OCI-LY7 (cell line): Measurements from ENCODE around the gene DAZAP1. TPM values are rescaled to one million over a fixed set of nuclear protein-coding genes. Genes with fewer than 3 reads are reported as not detected.

Experiments
- BruUV-seq: library from RNA; stranded (reverse); fragments of 400-500 nt; replicated peaks from 2 replicates; lab custom pipeline; 2021; lab: Mats Ljungman, UMichigan
- CTCF ChIA-PET: fragments of 300-600 bp; sonication (Branson Sonifier 250); formaldehyde crosslinking; loops from one replicate; lab custom pipeline; 2022; ENCODE audit warnings: antibody characterized with exemption; ENCODE audit not compliant: unreplicated experiment; lab: Charles Lee
- POLR2A ChIA-PET: fragments of 300-600 bp; sonication (Branson Sonifier 250); formaldehyde crosslinking; loops from one replicate; lab custom pipeline; 2022; ENCODE audit warnings: antibody characterized with exemption; lab: Charles Lee
- DNase-seq: peaks from one replicate; pipeline ENCODE4 v3.0.0-alpha.2; 2015; ENCODE audit warnings: low spot score
- H2AFZ ChIP-seq: fragments of 200-600 bp; sonication (generic), shearing (Covaris generic); 2 replicates; pipeline ENCODE4 v1.6.1; 2014; ENCODE audit warnings: mild to moderate bottlenecking, antibody characterized with exemption, low read length, moderate library complexity
- H3K27ac ChIP-seq: fragments of 200-600 bp; sonication (generic); 2 replicates; pipeline ENCODE4 v1.5.1; 2014; ENCODE audit warnings: mixed run types, low read depth, mild to moderate bottlenecking, moderate library complexity, low read length, inconsistent platforms; ENCODE audit not compliant: poor library complexity, severe bottlenecking
- H3K36me3 ChIP-seq: fragments of 200-600 bp; sonication (generic); 2 replicates; pipeline ENCODE4 v1.6.1; 2014; ENCODE audit warnings: mild to moderate bottlenecking, antibody characterized with exemption, low read length, moderate library complexity, mixed read lengths; ENCODE audit not compliant: insufficient read depth
- H3K4me1 ChIP-seq: fragments of 200-600 bp; sonication (generic); 2 replicates; pipeline ENCODE4 v1.5.1; 2014; ENCODE audit warnings: mild to moderate bottlenecking, low read length; ENCODE audit not compliant: insufficient read depth, poor library complexity, severe bottlenecking
- H3K4me2 ChIP-seq: fragments of 200-600 bp; sonication (generic); 2 replicates; pipeline ENCODE4 v1.6.1; 2014; ENCODE audit warnings: mild to moderate bottlenecking, low read length
- H3K4me3 ChIP-seq: fragments of 200-600 bp; sonication (generic); 2 replicates; pipeline ENCODE4 v1.5.1; 2014; ENCODE audit warnings: mild to moderate bottlenecking, low read depth, low read length; ENCODE audit not compliant: poor library complexity, severe bottlenecking
- H3K79me2 ChIP-seq: fragments of 200-600 bp; sonication (generic); 2 replicates; pipeline ENCODE4 v1.6.1; 2016; ENCODE audit warnings: low read depth, mild to moderate bottlenecking, low read length, moderate library complexity, mixed read lengths; ENCODE audit not compliant: insufficient read depth
- H3K9me2 ChIP-seq: fragments of 200-600 bp; sonication (generic); 2 replicates; pipeline ENCODE4 v1.6.1; 2016; ENCODE audit warnings: mild to moderate bottlenecking, low read length, mixed read lengths; ENCODE audit not compliant: insufficient read depth
- H3K9me3 ChIP-seq: fragments of 200-600 bp; sonication (generic); 2 replicates; pipeline ENCODE4 v1.6.1; 2014; ENCODE audit warnings: mild to moderate bottlenecking, mixed run types, low read length, mixed read lengths
- H4K20me1 ChIP-seq: fragments of 200-600 bp; sonication (generic); 2 replicates; pipeline ENCODE4 v1.6.1; 2014; ENCODE audit warnings: mild to moderate bottlenecking, antibody characterized with exemption, low read length, moderate library complexity, mixed read lengths; ENCODE audit not compliant: insufficient read depth
- CTCF ChIP-seq: fragments of 200-600 bp; sonication (generic); conservative IDR thresholded peaks from 2 replicates; pipeline ENCODE4 v1.5.1; 2014; ENCODE audit warnings: mild to moderate bottlenecking, antibody characterized with exemption, low read length, moderate library complexity, mixed read lengths
- EZH2phosphoT487 ChIP-seq: fragments of 200-600 bp; sonication (generic); IDR thresholded peaks from 2 replicates; pipeline ENCODE4 v1.6.1; 2018; ENCODE audit warnings: low read depth, borderline replicate concordance, mild to moderate bottlenecking, mixed run types, antibody characterized with exemption, low read length, moderate library complexity, mixed read lengths
- intact Hi-C: fragments of 100-400 bp; cut with micrococcal nuclease; formaldehyde crosslinking; loops from one replicate; pipeline ENCODE4 v1.10.0; 2022; ENCODE audit not compliant: unreplicated experiment
- total RNA-seq, 2 experiments: library from RNA; depleted of rRNA in 1 of 2; stranded (reverse); fragments of >200 nt in 1 of 2; shearing (Covaris generic) in 1 of 2; gene quantifications; 2 replicates each; pipeline ENCODE4 v1.2.3, GENCODE V29; 2014 to 2022

The DAZAP1 gene
- total RNA-seq, 2 experiments from 2014 or later, result 170 to 373 TPM

DNA sequence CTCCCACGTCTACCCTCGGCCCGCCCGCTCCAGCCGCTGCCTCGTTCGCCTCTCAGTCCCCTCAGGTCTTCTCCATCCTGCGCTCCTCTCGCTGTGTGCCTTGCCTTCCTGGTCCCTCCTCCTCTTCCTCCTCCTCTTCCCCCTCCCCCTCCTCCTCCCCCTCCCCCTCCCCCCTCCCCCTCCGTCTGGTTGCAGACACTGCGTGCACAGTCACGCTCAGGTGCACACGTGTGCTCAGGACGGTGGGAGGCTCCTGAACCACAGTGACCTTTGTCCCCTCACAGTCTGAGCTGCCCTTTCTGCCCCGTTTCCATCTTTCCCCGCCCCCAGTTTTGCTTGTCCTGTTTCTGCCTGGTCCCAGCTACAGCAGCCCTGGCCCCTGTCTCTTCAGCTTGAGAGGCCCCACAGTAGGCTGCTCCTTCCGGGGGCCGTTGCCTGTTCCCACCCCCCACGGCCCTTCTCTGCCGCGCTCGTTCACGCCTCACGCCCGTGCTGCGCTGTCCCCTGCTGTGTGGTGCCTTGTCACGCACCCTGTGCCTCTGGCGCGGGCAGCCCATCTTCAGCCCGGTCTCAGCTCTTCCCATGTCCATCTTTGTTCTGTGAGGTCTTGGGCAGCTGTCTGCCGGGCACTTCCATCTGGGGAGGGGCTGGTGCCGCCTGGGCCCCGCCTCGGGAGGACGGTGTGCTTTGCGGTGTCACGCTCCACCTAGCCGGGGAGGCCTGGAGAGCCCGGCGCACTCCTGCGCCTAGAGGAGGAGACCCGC lies 17.0 kb downstream of the DAZAP1 start:
- Histone ChIP-seq H2AFZ (no peak overlapping the region), H3K4me1 (no peaks in the 10 kb centered on the region), H3K4me3 (no peak overlapping the region), H4K20me1 (peaks cover 9% of the 10 kb centered on the region; the same call in 1 of the 2 replicates), H3K36me3 (peaks cover 94% of the 10 kb centered on the region), H3K79me2 (no peaks in the 10 kb centered on the region), H3K9me2 (no peaks in the 10 kb centered on the region), H3K4me2 (no peak overlapping the region), H3K27ac (no peak overlapping the region), H3K9me3 (no peaks in the 10 kb centered on the region)
- CTCF ChIA-PET, result no interaction called here
- intact Hi-C loops, result no loop called here
- no peak for TF ChIP-seq EZH2phosphoT487
- no peak for TF ChIP-seq CTCF
- DNase-seq, result no peak
- no TSS peak for BruUV-seq
- POLR2A ChIA-PET, result no interaction called here

DNA sequence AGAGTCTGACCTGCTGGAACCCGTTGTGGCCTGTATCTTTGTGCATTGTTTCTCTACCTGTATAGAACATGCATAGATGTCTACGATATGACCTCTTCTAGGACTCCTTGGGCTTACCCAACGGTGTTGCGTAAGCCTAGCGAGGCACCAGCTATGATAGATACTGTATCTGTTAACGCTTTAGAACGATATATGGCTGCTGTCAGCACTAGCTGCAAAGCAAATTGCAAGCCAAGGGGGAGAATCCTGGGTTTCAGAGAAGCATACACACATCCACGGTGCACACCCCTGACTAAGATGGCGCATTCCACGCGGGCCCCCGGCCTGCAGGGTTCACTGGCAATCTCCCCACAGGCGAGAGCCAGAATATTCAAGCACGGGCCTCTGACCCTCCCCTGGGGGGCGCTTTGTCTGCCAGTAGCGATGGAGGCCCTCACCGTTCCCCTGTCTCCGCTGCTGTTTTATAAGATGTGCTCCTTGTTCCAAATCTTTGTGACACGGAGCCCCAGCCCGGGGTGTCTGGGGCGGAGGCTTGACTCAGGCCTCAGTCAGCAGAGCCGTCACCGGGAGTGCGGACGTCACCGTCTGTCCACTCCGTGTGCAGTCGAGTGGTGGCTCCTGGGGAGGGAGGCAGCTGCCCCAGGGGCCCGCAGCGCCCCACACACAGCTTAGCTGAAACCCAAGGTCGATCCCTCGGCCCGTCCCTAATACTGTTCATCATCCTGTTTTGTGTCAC lies 17.9 kb downstream of the DAZAP1 start:
- ChIA-PET CTCF (no interaction called here), POLR2A (no interaction called here)
- H3K9me3 ChIP-seq, result no peaks in the 10 kb centered on the region
- H3K9me2 ChIP-seq, result no peaks in the 10 kb centered on the region
- no peaks in the 10 kb centered on the region for H3K79me2 ChIP-seq
- no peak overlapping the region for H3K4me3 ChIP-seq
- TF ChIP-seq EZH2phosphoT487 (no peak), CTCF (no peak)
- no peak overlapping the region for H3K4me2 ChIP-seq
- H3K36me3 ChIP-seq, result peaks cover 98% of the 10 kb centered on the region
- BruUV-seq, result TSS peak; percentile 12
- H3K27ac ChIP-seq, result no peak overlapping the region
- H2AFZ ChIP-seq, result no peak overlapping the region
- H4K20me1 ChIP-seq, result peaks cover 9% of the 10 kb centered on the region; the same call in 1 of the 2 replicates
- intact Hi-C loops, result no loop called here
- no peaks in the 10 kb centered on the region for H3K4me1 ChIP-seq
- DNase-seq, result no peak

DNA sequence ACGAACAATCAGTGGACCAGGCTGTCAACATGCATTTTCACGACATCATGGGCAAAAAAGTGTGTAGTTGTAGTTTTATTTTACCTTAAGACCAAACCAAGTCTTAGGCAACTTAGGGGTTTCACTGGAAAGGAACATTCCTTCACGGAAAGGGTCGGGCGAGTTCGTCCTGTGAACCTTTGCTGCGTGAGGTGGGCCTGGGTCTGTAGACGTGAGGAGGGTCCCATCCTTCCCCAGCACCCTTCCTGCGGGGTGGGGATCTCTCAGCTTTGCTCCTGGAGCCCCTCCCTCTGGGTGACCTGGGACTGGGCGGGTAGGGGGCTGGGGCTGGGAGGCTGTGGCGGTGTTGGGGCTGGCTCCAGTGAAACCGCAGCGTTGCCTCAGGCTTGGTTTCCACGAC lies 18.5 kb downstream of the DAZAP1 start:
- ChIA-PET CTCF (no interaction called here), POLR2A (no interaction called here)
- H3K9me2 ChIP-seq, result no peaks in the 10 kb centered on the region
- BruUV-seq, result no TSS peak
- no peak overlapping the region for H2AFZ ChIP-seq
- peaks cover 95% of the 10 kb centered on the region for H3K36me3 ChIP-seq
- no peak overlapping the region for H3K27ac ChIP-seq
- H3K4me2 ChIP-seq, result no peak overlapping the region
- H3K4me3 ChIP-seq, result no peak overlapping the region
- H3K79me2 ChIP-seq, result no peaks in the 10 kb centered on the region
- no peak for DNase-seq
- peaks cover 9% of the 10 kb centered on the region; the same call in 1 of the 2 replicates for H4K20me1 ChIP-seq
- H3K9me3 ChIP-seq, result no peaks in the 10 kb centered on the region
- TF ChIP-seq CTCF, result no peak
- TF ChIP-seq EZH2phosphoT487, result no peak
- intact Hi-C loops, result no loop called here
- H3K4me1 ChIP-seq, result no peaks in the 10 kb centered on the region
